HTERT RPE-1 (cell line): ENCODE results near the gene SPAG9.

ENCODE experiments used
- in situ Hi-C: fragments of 300-500 bp; cut with MboI; formaldehyde crosslinking; loops from 4 replicates; pipeline ENCODE4 v1.14.3; 2020; ENCODE audit warnings: low sequenced_read_pairs

The SPAG9 gene

DNA sequence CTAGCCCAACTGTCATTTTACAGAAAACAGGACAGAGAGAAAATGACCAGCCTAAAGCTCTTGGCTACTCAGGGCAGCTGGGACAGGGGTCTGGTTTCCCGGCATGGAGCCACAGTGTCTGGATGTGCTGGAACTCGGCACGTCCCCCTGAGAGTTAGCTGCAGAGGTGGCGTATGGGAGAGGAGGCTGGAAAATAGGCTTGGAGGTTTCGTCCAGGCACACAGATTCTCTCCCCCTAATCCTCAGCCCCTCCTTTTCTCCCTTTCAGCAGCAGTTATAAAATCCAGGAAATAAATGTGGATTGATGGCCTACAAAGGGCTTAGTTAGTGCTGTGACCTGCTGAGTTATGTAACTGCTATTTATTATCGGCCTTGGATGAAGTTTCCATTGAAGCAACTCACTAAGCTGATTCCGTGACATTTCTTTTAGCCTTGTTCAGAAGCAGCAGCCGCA, 165.0 kb downstream of the SPAG9 start:
- in situ Hi-C loops: no loop called here

DNA sequence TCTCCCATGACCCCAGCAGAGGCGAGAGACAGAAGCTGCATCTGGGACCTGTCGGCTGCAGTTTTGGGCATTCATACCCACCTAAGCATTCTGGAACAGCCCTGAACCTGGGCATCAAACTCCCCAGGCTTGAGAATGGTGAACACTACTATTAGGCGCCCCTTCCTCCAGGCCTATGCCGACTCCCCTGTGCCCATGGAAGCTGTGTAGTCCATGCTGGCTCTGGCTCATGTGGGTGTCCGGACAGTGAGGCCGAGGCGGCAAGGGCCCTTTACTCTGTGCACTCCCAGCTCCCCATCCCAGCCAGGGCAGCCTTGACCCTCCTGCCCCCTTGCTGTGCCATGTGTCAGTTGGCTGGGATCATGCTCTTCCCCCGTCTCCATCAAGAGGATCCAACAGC, 165.5 kb downstream of the SPAG9 start:
- in situ Hi-C loops: no loop called here

DNA sequence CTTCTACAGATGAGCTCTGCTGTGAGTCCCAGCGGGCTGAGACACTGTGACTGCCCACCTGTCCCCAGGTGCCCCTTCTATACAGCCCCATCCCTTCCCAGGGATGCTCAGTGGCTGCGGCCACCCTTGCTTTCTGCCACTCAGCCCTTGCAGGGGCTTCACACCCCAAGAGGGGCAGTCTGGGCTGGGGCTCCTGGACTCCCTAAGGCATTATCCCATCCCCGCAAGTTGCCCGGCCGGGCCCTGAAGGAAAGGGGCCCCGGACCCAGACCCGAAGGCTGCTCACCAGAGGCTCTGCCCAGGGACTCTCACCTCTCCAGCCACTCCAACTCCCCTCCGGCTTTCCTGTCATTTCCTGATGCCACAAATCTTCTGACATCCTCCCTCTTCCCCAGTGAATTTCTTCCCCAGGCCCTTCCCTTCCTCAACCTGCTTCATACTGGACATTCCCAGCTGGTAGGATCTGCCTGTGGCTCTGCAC, 166.0 kb downstream of the SPAG9 start:
- in situ Hi-C loops: no loop called here

DNA sequence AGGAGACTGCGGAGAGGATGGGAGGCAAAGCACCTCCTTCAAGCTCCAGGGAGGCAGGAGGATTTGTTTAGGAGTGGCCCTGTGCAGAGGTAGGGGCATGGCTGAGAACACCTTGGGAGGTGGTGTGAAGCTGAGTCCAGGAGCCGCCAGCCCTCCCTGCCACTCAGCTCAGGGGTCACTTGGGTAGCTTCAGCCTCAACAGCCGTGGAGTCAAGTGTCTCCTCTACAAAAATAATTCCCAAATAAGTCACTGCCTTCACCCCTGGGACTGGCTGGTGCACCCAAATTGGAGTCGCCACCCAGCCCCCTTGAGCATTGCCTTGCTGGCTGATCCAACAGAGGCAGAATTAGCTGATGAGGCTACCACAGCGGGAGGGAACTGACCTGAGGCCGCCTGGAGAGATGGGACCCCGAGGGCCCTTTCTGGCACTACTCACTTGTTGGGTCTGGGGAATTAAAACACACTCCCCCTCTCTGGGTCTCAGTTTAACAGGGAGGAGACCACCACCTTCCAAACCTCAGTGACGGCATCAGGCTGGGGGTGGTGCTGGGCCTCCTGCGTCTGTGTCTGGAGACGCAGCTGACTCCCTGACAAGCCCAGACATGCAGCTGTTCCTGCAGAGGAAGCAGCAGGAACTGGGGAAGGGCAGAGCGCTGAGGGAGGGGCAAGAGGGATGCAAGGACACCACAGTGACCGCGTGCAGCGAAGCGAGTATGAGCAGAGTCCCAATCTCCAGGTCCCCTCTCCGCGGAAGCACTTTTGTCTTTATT, 166.7 kb downstream of the SPAG9 start:
- in situ Hi-C loops: no loop called here

DNA sequence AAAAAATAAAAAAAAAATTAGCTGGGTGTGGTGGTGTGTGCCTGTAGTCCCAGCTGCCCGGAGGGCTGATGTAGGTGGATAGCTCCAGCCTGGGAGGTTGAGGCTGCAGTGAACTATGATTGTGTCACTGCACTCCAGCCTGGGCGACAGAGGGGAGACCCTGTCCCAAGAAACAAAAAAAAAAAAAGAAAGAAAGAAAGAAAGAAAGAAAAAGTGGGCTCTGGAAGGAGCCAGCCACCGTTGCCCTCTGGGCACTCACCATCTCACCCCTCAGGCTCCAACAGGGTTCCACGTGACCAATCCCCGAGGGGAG, 167.2 kb downstream of the SPAG9 start:
- in situ Hi-C loops: no loop called here

DNA sequence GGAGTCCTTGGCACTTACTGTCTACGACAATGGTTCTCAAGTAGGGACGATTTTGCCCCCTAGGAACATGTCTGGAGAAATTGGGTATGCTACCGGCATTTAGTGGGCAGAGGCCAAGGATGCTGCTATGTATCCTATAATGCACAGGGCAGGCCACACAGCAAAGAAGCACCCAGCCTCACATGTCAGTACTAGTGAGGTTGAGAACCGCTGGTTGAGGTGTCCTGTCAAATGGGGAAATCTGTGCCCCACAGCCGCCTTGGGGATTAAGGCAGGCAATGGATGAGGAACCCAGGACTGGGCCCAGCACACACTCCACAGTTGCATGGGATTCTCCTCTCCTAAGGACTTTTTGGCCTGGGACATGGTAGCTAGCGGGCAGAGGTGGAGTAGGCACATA, 167.8 kb downstream of the SPAG9 start:
- in situ Hi-C loops: no loop called here

DNA sequence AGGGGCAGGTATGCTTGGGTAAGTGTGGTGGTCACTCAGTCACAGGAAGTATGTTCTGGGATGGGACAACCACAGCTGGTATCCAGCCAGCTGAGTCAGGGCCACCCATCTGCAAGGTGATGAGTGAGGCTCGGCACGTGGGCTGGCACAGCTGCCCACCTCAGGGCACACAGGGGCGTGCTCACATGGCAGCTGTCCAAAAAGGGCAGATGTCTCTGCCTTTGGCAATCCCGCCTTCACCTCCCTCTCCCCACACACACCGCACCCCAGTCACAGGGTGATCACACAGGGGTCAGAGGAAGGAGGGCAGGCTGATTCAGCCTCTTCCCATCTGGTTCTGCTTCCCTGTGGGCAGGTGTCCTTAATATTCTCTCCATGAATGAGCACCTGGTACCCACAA, 168.7 kb downstream of the SPAG9 start:
- in situ Hi-C loops: no loop called here

DNA sequence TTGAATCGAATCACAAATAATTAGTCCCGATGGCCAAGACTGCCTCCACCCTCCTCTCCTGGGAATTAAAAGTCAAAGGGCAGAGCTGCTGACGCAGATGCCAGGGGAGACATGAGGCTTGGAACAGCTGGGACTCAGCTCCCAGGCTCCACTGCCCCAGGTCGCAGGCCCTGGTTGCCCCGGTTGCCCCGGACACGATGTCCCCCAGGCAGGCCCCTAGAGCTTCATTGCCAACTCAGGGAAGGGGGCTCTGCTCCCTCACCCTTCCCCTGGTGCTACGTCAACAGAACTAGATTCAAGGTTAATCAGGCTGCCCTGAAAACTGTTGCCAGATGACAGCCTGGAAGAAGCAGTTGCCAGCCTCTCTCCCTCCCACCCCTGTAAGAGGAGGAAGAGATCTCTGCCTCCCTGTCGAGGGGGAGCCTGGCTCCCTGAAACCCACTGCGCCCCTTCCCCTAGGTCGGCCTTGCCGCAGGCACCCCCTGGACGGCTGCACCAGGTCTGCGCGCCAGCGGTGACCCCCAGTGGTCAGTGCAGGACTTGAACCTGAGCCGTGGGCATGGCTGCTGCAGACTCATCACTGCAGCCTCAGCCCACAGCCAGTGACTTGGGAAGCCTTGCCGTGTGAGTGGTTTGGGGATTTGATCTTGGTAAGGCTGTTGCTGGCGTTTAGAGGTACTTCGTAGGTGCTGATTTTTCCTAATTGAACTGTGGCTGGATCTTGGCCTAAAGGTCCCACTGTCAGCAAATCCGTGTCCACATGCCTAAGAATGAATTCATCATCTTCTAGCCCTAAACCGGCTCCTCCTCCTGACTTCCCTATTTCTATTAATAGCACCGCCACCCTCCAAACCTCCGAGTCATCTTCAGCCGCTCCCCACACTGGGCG, 170.4 kb downstream of the SPAG9 start:
- in situ Hi-C loops: no loop called here

DNA sequence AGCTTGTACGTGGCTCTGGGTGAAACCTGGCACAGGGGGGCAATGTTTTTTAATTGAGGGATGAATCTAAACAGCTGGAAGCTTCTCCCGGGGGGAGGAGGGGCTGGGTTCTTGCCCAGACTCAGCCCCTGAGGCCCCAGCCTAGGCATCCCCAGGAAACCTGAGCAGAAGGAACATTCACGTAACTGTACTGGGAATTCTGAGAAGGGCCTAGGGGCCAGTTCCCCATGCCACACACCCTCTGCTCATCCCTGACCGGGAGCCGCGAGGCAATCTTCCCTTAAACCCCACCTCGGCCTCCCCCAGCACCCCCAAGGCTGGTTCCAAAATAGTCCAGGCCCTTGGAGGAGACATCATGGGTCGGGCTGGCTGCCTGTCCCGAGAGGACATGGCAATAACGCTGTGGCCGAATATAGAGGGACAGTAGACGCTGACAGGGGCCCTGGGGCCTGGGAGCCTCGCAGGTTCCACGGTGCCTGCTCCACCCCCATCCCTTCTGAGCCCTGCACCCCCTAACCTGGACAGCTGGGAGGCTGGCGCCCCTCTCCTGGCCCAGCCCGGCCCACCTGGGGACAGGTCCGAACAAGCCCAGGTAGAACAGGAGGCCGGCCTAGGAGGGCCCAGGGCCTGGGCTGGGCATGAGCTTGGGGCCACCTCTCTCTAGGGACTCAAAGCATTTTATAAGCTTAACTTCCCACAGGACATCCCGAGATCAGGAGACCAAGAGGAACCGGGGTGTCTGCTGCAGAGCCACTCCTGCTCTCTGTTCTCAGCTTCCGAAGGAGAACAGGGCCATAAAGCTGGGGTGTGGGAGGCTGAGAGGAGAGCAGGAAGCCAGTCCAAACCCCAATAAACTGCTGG, 171.3 kb downstream of the SPAG9 start:
- in situ Hi-C loops: no loop called here

DNA sequence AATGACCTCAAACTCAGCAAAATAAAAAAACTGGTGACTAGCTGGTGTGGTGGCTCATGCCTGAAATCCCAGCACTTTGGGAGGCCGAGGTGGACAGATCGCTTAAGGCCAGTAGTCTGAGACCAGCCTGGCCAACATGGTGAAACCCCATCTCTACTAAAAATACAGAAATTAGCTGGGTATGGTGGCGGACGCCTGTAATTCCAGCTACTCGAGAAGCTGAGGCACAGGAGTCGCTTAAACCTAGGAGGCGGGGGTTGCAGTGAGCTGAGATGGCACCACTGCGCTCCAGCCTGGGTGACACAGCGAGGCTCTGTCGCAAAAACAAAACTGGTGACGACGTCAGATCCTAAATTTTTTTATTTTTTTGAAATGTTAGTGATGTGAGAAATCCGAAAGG, 172.0 kb downstream of the SPAG9 start:
- in situ Hi-C loops: no loop called here

DNA sequence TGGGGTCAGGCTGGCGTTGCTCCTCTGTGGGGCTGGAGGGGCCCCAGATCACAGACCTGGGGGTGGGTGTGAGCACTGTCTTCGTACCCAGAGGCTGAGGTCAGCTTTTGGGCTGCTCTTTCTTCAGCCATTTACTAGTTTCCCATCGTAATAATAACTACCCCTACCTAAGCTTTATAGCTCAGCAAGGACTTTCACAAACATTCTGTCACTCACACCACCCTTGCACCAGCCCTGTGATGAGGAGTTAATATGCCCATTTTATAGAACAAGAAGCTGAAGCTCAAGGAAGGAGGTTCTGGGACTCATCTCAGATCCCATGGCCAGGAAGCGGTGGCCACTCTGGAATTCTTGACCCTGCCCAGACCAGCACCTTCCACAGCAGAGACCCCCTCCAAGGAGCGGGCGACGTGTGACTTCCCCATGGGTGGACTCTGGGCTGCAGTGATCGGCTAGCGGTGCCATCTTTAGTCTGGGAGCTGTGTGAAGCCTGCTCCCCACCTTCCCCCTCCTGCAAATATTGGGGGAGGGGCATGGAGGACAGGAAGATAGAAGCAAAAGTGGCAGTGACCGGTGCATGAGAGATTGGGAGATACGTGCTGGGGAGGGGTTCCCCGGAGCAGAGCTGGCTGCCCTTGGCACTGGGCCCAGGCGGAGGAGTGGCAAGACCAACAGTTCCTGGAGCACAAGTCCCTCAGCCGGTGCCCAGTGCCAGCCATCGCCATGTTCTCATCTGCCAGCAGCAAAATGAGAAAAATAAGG, 172.7 kb downstream of the SPAG9 start:
- in situ Hi-C loops: no loop called here

DNA sequence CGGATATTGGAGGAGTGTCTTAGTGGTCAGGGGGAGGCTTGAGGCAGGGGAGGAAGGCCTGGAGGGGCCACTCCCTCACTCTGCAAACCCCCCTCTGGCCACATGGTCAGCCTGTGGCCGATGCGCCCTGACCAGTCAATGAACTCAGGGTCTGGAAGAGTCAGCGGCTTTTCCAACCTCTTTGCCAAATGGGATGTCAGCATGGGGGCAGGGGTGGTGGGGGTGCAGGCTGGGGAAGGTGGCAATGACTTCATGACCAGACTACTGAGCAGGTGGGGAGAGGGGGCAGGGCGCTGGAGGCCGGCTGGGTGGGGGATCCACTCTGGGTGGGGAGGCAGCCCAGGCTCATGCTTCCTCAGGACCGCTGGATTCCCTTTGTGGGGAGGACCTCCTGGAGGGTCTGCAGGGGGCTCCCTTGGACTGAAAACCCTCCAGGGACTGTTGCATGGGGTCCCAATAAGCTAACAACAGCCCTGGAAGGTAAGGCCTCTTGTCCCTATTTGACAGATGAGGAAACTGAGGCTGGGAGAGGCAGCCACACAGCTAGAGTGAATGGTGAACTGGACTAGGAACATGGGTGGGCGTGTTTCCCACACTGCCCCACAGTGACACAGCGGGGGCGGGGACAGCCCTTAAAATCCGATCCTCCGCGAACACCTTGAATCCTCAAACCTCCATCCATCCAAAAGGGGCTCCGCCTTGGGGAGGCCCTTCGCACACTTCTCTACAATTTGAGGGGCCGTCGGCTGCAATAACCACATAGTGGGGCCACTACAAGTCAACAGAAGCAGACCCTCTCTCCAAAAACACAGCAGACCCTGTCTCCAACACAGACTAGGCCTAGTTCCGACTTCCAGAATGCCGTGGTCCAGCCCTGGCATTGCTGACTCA, 173.5 kb downstream of the SPAG9 start:
- in situ Hi-C loops: no loop called here

DNA sequence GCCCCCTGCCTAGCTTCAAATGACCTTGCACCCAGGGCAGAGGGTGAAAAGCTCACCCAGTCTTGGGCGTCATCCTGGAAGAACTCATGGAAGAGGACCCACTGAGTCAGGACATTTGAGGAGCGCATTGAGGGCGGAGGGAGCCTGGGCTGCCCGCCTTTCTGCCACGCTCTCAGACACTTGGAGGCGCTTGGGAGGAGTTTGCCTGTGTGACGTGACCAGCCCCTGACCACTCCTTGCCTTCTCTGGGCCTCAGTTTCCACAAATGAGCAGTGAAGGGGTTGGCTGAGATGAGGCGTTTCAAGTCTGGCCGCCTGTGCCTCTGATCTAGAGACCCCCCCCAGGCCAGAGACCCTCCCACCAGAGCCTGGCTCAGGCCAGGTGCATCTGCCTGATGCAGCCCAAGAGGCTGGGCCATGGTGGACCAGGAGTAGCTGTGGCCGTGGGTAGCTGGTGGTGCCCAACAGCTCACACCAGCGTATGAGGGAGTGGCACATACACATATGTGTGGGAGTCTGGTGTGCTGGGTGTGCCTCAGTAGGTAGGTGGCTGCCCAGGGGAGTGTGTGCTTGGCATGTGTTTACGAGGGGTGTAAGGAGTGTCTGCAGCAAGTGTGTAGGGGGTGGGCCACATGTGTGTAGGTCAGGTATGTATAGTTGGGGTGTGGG, 174.3 kb downstream of the SPAG9 start:
- in situ Hi-C loops: no loop called here

DNA sequence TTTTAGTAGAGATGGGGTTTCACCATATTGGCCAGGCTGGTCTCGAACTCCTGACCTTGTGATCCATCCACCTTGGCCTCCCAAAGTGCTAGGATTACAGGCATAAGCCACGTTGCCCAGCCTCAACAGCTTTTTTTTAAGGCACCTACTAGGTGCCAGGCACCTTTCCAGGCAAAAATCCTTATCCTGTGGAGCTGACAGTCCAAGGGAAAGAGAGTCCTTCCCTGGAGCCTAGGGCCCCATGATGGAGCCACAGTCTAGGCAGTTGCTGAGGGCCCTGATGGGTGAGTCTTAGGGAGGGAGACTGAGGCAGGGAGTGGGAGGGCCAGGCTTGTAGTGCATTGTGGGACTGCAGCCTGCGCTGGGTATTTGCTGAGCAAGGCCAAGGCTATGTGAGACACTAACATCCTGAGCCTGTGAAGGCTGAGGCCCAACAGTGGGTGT, 174.9 kb downstream of the SPAG9 start:
- in situ Hi-C loops: no loop called here

DNA sequence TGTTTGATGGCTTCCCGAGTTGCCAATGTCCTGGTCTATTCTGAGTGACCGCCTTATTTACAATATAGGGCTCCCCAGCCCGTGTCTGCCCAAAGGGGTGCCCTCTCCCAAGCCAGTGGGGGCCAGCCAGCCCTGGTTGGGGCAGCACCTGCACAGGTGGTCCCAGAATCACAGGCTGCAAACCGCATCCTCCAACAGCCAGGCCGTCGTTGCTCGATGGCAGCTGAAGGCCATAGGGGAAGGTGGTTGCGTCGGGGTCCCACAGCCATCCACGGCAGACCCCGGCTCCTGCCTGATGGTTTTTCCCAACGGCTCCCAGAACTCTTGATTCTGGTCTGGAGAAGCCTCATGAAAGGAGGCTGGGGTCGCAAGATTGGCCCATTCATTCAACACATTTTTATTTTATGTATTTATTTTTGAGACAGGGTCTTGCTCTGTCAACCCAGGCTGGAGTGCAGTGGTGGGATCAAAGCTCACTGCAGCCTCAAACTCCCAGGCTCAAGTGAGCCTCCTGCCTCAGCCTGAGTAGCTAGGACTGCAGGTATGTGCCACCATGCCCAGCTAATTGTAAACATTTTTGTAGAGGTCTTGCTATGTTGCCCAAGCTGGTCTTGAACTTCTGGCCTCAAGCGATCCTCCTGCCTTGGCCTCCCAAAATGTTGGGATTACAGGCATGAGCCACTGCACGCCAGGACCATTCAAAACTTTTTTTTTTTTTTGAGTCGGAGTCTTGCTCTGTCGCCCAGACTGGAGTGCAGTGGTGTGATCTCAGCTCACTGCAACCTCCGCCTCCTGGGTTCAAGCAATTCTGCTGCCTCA, 175.6 kb downstream of the SPAG9 start:
- in situ Hi-C loops: no loop called here

DNA sequence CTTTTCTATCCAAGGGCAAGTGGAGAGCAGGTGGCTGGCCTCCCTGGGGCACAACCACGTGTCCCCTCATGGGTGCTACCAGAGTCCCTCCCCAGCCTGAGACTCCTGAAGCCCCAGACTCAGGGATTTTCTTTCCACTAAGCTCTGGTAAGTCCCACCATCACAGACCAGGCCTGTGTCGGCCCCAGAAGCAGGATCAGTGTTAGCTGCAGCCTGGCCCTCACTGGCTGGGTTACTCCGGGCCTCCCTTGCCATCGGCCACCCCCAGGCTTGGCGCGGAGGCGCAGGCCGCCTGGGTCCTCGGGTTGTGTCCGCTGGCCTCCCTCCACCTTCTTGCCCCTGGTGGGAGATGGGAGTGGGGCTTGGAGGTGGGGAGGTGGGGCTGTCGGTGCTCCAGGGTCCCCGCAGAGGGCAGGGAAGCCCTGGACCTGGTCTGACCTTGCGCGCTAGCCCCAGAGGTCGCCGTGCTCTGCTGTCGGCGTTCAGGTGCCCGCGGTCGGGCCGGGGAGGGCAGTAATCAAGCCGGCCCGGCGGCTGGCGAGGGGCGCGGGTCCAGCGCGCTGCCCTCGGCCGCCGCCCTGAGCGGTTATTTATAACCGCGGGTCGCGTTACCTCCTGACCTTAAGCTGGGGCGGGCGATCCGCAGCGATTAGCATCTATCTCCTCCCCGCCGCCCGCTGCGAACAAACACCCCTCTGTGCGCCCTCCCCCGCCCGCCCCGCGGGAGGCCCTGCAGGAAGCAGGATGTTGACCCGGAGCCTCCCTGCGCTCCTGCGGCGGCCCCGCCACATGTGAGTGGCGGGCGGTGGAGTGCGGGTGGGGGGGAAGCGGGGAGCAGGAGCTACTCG, 176.4 kb downstream of the SPAG9 start:
- in situ Hi-C loops: no loop called here

DNA sequence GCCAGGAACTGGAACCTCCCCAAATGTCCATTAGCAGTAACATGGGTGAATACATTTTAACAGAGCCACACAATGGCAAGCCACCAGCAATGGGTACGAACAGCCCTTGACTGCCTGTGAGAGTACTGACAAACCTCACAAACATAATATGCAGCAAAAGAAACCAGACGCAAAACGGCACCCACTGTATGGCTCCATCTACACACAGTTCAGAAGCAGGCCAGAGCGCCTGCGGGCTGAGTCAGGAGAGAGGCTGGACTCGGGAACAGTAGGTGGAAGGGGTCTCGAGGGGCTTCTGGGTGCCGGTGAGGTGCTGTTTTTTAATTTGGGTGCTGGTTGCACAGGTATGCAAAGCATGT, 177.1 kb downstream of the SPAG9 start:
- in situ Hi-C loops: no loop called here
